CD4-positive, alpha-beta T cell treated with Interleukin-21 for 1 hour (primary cell): ENCODE measurements around the gene ANKS1B.

Experiments
- DNase-seq: peaks from one replicate; pipeline ENCODE4 v3.0.0-alpha.2; 2020

The ANKS1B gene

GRCh38 chr12:99552022-99552421, 432.7 kb downstream of the ANKS1B start:
- no peak for DNase-seq

DNA sequence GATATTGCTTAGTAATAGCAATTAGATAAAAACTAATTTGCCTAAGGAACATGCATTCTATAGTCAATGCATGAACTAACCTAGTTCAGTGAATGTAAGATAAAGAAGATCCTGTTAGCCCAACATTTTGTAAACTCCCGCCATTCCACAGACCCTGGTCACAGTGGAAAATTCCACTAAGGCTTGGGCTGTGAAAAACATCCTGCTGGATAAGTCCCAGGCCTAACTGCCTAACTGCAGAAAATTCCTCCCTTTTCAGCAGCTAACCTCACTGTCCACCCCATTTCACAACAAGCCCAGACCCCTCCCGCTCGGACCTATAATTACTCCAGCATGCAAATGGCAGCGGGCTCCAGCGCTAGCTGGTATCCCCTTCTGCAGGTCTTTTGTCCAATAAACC, 435.1 kb downstream of the ANKS1B start:
- DNase-seq = no peak

GRCh38 chr12:99549196-99549595, 435.5 kb downstream of the ANKS1B start:
- DNase-seq = no peak

DNA sequence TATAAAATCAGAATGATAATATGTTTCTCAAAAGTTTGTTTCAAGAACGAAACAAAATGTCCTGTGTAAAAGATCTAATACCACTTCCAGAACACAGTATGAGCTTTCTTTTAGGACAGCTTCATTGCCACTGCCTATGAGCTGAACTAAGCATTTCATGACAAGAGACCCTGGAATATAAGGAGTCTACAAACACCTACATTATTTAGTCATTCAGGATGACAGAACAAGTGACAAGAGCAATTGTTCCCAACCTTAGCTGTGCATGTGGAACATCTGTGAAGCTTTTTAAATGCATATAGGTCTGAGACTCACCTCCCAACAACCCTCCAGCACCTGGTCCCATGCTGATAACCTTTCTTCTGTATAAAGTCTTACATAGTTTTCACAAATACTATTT, 440.3 kb downstream of the ANKS1B start:
- no peak for DNase-seq

GRCh38 chr12:99529966-99530365, 454.8 kb downstream of the ANKS1B start:
- no peak for DNase-seq

GRCh38 chr12:99528478-99528877, 456.3 kb downstream of the ANKS1B start:
- no peak for DNase-seq

- DNase-seq = no peak
Measured at GRCh38 chr12:99523853-99524252, 460.9 kb downstream of the ANKS1B start.

DNA sequence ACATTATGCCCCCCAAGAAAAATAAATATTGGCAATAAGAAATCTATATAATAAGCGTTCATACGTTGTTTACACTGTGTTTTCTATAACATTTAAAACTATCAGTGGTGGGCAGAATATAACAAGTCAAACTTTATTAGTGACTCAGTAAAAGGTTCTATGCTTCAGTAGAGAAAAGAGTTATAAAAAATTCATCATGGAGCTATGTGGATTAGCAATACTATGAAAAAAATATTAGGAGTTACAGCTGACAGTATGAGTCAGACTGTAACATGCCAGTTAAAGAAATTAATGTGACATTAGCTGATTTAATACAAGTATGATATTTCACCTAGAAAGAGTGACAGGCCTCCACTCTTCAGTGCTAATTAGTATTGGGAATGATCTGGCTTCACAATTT, 462.3 kb downstream of the ANKS1B start:
- DNase-seq = no peak

- DNase-seq = no peak
Measured at GRCh38 chr12:99521664-99522063, 463.1 kb downstream of the ANKS1B start.

- DNase-seq = no peak
Measured at GRCh38 chr12:99513066-99513465, 471.7 kb downstream of the ANKS1B start.

DNA sequence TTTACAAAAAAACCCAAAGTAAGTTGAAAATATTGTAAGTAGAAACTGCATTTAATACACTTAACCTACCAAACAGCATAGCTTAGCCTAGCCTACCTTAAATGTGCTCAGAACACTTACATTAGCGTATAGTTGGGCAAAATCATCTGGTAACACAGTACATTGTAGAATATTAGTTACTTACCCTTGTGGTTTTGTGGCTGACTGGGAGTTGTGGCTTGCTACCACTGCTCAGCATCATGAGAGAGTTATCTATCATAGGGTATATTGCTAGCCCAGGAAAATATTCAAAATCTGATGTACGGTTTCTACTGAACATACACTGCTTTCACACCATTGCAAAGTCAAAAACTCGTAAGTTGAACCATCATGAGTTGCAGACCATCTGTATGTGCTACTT, 478.9 kb downstream of the ANKS1B start:
- DNase-seq = no peak

DNA sequence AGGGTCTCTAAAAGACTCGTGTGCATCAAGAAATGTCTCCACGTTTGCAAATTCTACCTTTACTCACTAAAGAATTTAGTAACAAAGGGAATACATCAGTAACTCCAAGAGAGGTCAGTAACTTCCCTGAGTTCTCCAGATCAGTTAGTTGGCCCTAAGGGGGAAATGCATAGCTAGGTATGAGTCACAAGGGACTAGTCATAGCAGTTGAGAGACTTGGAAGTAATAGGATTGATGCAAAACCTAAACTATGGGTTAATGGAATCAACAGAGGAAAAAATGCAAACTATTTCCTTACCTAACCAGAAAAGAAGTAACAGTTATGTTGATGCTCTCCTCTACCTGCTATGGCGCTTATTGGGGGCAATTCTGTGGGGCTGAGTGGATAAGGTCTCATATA, 486.0 kb downstream of the ANKS1B start:
- no peak for DNase-seq

DNA sequence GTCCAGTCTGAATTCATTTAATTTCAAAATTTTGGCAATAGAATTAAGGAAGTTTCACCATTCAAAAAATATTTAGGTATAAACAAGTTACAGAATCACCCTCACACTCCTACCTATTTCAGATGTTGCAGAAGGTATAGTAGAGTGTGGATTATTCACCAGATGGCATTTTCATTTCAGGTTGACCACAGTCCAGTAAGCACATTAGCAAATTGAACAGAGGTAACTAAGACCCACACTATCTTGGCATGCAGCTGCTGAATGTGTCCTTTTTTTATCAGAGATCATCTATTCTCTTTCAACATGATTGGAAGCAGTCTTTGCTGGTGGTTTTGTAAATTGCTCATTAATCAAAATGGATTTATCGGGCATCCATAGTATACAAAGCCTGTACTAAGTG, 488.9 kb downstream of the ANKS1B start:
- no peak for DNase-seq

DNA sequence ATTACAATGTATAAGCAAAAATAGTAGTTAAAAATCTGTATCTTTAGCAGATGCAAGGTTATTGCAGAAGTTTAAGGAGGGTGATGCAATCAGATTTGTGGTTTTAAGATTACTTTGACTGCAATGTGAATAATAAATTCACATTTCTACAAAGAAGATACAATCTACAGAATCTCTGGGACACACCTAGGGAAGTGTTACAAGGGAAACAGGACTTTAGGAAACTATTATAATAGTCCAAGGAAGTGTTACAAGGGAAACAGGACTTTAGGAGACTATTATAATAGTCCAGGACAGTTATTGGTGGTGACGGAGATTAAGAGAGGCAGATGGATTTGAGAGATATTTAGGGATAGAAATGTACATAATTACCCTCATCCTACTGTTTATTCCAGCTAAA, 491.5 kb downstream of the ANKS1B start:
- no peak for DNase-seq

DNA sequence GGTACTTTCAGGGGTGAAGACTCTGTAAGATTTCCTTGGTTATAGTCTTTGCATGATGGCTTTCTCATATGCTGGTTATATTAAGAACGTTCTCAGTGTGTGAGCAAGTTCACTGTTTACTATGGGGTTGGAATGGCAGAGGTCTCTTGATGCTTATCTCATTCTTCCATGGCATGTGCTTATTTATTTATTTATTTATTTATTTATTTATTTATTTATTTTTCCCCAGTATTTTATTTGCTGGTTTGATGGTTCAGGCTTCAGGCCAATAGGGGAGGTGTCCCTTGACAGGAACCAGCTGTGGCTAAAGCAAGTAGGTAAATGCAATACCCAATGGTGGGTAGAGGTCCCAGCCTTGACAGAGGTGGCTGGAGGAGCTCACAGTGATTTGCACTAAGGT, 498.5 kb downstream of the ANKS1B start:
- no peak for DNase-seq

DNA sequence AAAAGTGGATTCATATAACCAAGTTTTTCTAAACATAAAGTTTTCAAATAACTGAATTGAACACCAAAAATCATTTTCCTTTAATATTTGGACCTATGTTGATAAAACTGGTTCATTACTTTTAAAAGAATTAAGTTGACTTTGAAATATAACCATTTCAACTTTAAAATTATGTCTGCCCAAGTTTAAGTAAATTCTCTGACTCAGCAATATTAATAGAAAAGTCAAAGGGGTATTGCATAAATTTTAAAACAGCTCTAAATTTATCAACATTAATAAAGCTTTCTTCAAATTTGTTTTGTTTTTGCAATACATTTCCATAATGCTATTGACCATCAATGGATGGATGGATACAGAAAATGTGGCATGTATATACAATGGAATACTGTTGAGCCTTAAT, 505.6 kb downstream of the ANKS1B start:
- DNase-seq = no peak

DNA sequence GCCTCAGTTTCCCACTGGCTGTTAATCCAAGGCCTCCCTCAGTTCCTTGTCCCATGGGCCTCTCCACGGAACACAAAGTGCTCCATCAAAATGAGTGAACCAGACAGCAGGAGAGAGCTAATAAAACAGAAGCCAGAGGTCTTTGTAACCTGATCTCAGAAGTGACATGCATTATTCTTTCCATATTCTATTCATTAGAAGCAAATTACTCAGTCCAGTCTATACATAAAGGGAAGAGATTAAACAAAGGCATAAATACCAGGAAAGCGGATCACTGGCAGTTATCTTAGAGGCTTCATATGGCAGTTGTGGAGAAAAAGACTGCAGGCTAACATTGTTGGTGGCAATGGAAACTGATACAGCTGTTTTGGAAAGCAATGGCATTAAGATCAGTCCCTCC, 507.8 kb downstream of the ANKS1B start:
- no peak for DNase-seq

GRCh38 chr12:99455350-99456035, 529.2 kb downstream of the ANKS1B start:
- DNase-seq = no peak

DNA sequence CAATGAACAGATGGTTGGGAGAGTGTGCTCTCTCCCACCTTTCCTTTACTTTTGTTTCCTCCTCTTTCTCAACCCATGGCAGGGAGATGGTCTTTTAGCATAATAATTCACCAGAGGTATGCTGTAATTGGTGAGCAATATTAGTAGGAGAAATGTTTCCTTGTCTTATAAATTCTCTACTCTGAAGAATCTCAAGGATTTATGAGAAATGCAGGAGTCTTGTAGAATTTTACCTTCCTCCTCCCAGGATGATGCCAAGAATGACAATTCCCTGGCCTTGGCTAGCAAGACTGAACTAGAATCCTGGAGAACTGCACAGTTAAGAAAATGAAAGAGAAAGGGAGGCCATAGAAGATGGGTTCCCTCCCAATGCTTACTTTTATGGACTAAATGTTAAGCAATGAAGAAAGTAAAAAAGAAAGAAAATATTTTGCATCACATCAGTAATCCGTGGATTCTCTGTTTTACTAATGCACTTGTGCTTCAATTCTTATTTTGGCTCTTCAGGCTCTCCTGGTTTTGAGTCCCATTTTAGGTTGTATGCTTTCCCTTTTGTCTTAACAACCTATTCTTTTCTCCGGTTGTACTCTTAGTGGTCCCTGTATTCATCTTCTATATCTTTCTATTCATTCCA, 530.1 kb downstream of the ANKS1B start:
- no peak for DNase-seq

DNA sequence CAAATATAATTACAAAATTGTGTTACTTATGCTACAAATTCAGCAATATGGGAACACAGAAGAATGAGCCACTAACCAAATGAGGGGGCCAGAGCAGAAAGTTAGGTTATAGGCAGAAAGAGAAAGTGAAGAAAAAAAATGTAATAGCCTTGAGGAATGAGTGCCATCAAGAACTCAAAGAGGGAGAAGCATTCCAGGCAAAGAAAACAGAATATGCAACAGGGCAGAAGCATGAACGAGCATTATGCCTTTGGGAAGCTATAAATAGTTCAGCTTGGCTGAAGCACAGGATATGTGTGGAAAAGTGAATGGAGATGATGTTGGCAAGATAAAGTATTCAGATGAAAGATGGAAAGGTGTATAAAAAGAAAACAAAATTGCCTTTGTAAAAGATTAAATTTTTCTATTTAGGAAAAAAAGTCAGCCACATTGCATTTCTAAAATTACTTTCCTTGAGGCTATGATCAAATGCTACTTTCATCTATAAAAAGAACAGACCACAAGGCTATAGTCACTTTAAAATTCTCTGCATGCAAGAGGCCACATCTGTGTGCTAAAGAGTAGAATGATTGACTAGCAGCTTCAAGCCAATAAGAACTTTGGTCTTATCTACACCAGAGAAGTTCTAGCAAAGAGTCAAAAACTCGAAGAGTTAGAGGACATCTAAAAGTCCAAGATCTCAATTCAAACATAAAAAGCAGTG, 530.7 kb downstream of the ANKS1B start:
- DNase-seq = no peak

DNA sequence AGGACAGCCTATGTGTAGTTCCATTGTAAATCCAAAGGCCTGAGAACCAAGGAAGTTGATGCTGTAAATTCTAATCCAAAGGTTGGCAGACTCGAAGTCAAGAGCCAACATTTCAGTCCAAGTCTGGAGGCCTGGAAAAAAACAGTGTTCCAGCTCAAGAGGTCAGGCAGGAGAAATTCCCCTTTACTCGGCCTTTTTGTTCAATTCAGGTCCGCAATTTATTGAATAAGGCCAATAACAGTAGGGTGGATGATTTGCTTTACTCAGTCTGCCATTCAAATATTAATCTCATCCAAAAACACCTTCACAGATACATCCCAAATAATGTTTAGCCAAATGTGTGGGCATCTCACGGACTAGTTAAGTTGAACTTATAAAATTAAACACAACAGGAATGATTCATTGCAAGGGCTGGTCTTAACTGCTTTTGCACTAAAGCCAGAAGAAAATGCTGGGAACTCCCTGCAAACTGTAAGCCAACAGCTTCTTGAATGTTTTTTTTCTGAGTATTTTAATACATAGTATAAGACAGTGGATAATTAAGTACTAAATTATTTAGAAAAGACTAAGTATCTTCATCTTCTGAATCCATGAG, 534.6 kb downstream of the ANKS1B start:
- DNase-seq = no peak

- DNase-seq = no peak
Measured at GRCh38 chr12:99444859-99445316, 539.8 kb downstream of the ANKS1B start.

DNA sequence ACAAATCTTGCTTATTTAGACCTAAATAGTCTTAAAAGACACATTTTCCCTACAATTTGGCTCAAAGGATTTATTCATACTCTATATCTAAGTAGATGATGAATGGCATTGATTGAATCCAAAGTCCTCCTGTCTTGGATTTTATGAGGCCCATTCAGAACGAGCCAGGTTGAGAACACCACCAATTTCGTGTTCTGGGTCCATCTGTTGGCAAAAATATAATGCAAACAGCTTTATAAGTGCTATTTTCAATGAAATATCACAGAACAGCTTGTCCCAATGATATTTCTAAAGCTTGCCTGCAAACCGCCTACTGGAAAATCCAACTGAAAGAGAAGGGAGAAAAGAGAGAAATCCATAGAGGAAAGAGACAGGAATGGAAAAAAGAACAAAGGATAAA, 542.0 kb downstream of the ANKS1B start:
- DNase-seq = no peak

GRCh38 chr12:99439399-99439798, 545.3 kb downstream of the ANKS1B start:
- DNase-seq = no peak
